Upper lobe of left lung (tissue), 6 donors: ENCODE measurements around the gene PDLIM4. TPM values are rescaled to one million over a fixed set of nuclear protein-coding genes. Genes with fewer than 3 reads are reported as not detected.

Experiments used
- ATAC-seq, 2 donors: fragments of 200-7000 bp; cut with Tn5 transposase; one replicate each; pipeline ENCODE4 v1.9.1; 2022; ENCODE audit warnings: mild to moderate bottlenecking in 2 of 2, moderate library complexity in 2 of 2; ENCODE audit not compliant: low FRiP score in 2 of 2
- DNase-seq, 2 donors: peaks; one replicate each; pipeline ENCODE4 v3.0.0-alpha.2; 2019 to 2020
- H3K27ac ChIP-seq, 4 donors: fragments of 200-600 bp; sonication (generic); one replicate each; pipeline ENCODE4 v1.5.1; 2016 to 2019
- H3K27me3 ChIP-seq, 4 donors: fragments of 200-600 bp; sonication (generic); one replicate each; pipeline ENCODE4 v1.5.1; 2017 to 2019
- H3K36me3 ChIP-seq, 4 donors: fragments of 200-600 bp; sonication (generic); one replicate each; pipeline ENCODE4 v1.5.1; 2016 to 2019
- H3K4me1 ChIP-seq, 4 donors: fragments of 200-600 bp; sonication (generic); one replicate each; pipeline ENCODE4 v1.5.1; 2018 to 2019
- H3K4me3 ChIP-seq, 4 donors: fragments of 200-600 bp; sonication (generic); one replicate each; pipeline ENCODE4 v1.5.1; 2017 to 2019; ENCODE audit warnings: mild to moderate bottlenecking in 2 of 4, moderate library complexity in 1 of 4
- H3K9me3 ChIP-seq, 4 donors: fragments of 200-600 bp; sonication (generic); one replicate each; pipeline ENCODE4 v1.5.1; 2018 to 2019
- CTCF ChIP-seq, 6 experiments: fragments of 450-650 bp in 4 of 6; fragments of 200-600 bp in 2 of 6; sonication (generic) in 2 of 6; IDR thresholded peaks; one replicate each; pipeline ENCODE4 v1.5.1; 2016 to 2019; ENCODE audit warnings: antibody characterized with exemption in 6 of 6
- EP300 ChIP-seq, 4 donors: sonication (generic); formaldehyde crosslinking; IDR thresholded peaks; one replicate each; pipeline ENCODE4 v1.5.1; 2017; ENCODE audit warnings: antibody characterized with exemption in 4 of 4, control low read depth in 2 of 4
- POLR2A ChIP-seq, 4 donors: fragments of 450-650 bp; IDR thresholded peaks; one replicate each; pipeline ENCODE4 v1.5.1; 2016 to 2017; ENCODE audit warnings: antibody characterized with exemption in 4 of 4, mild to moderate bottlenecking in 2 of 4
- POLR2AphosphoS5 ChIP-seq, 2 donors: sonication (generic); formaldehyde crosslinking; IDR thresholded peaks; one replicate each; pipeline ENCODE4 v1.5.1; 2017; ENCODE audit warnings: antibody characterized with exemption in 2 of 2
- WGBS, 2 donors: methylation state at CpG; one replicate each; pipeline ENCODE4 v1.1.5; 2017 to 2018; 5-methylcytosine and 5-hydroxymethylcytosine counted together
- total RNA-seq, 6 donors: library from RNA; depleted of rRNA in 4 of 6; stranded (reverse); fragments of >200 nt in 4 of 6; gene quantifications; one replicate each; pipeline versions ENCODE4 v1.1.0 to v1.2.1, GENCODE V29; 2016 to 2021
- donor health status: DM: no; HTN: no; CAD: no; lungs with moderate emphysema.
- donor health status: DM: no; HTN: yes; CAD: no; lungs with severe emphysema.

Gene PDLIM4
- total RNA-seq, 6 donors from 2014 or later = 3.3 to 14.2 (median 10.6) TPM

DNA sequence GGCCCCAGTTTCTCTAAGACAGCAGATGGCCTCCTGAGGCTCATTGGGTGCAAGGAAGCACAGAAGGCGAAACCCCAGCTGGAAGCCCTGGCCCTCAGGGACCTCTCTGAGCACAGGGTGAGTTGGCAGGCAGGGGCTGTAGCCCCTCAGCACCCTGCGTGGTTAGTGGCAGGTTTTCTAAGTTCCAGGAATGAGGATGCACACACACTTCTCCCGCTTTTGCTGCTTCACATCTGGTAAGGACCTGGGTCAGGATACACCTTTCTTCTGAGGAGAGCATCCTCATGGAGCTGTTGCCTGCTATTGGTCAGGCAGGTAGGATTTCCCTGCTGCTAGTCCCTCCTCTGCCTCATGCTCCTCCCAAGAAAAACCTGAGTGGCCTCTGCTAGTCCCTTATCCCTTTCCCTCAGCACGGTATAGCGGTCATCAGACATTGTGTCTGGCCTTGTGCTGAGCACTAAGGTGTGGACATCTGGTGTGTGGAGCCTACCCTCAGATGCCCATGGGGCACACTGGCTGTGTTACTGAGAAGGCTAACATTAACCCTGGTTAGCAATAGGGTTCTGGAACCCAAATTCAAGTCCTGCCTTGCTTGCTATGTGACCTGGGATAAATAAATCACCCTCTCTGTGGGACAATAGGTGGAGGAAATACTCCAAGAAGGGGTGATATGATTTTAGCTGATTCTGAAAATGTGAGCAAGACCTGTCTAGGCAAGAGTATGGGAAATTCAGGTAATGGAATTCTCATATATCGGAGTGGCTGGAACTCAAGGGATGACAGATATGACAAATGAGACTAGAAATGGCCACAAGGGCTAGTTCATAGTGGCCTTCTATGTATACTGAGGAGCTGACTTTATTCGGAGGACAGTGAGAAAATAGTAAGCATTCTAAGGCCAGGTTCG is 38.3 kb downstream of the PDLIM4 start:
- Histone ChIP-seq H3K4me3 (peak overlapping the region in 3 of 4 donors; percentile 53 to 66 (median 66)), H3K27ac (peak overlapping the region; percentile 74 to 97 (median 96)), H3K9me3 (no peaks in the 10 kb centered on the region), H3K4me1 (peaks cover 15 to 23% (median 18%) of the 10 kb centered on the region in 4 donors), H3K36me3 (no peaks in the 10 kb centered on the region), H3K27me3 (no peaks in the 10 kb centered on the region)
- 80 to 89% methylated on average over 5 to 8 of the region's 8 CpGs for WGBS, 2 donors
- TF ChIP-seq POLR2AphosphoS5 (IDR thresholded peaks at IDR 0.05) (no peak), EP300 (IDR thresholded peaks at IDR 0.05) (no peak), CTCF (IDR thresholded peaks at IDR 0.05) (no peak), POLR2A (IDR thresholded peaks at IDR 0.05) (no peak)
- ATAC-seq (no peak), DNase-seq (no peak)

DNA sequence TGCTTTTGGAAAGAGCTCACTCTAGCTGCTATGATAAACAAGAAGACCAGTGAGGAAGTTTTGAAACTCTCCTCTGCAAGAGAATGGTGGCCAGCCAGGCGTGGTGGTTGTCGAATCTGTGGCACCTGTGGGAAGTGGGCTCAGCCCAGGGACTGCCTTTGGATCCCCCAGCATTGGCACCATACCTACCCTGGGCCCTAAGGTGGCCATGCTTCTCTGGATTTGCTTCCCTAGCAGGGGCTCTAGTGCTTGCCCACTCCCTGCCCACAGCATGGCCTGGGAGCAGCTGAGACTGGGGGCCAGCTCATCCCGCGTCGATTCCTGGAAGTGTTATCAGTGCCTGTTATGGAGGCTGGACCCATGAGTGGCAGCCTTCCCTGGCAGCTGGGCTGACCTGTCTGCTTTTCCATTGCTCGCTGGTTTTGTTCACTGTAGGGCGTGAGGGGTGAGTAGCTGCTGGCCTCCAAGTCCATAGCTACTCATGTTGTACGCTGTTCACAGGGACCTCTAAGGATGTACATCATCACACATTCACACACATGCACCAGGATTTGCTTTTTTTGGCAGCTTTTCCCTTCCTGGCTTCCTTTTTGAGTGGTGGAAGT is 39.0 kb downstream of the PDLIM4 start:
- no peaks in the 10 kb centered on the region for H3K36me3 ChIP-seq

DNA sequence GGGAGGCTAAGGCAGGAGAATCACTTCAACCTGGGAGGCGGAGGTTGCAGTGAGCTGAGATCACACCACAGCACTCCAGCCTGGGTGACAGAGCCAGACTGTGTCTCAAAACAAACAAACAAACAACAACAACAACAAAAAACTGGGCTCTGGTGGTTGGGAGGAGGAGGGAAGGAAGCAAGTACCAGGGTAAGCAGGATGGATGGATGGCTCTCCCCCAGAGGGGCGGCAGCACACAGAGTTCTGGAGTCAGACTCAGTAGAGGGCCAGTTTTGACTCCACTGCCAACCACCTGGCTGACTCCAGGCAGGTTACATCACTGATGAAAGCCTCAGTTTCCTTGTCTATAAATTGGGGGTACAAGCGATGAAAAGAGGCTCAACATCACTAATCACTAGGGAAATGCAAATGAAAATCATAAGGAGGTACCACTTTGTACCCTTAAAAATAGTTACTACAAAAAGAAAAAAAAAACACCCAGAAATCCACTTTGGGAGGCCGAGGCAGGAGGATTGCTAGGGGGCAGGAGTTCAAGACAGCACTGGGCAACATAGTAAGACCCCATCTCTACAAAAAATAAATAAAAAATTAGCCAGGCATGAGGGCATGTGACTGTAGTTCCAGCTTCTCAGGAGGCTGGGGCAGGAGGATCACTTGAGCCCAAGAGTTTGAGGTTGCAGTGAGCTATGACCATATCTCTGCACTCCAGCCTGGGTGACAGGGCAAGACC is 39.9 kb downstream of the PDLIM4 start:
- Histone ChIP-seq H3K4me3 (no peak overlapping the region), H3K4me1 (peaks cover 17 to 23% (median 19%) of the 10 kb centered on the region in 4 donors), H3K27me3 (no peaks in the 10 kb centered on the region), H3K9me3 (no peaks in the 10 kb centered on the region), H3K36me3 (no peaks in the 10 kb centered on the region), H3K27ac (peak overlapping the region in 3 of 4 donors; percentile 94 to 97 (median 97))
- ATAC-seq (no peak), DNase-seq (no peak)
- WGBS, 2 donors = 95 to 97% methylated on average over 4 of the region's 4 CpGs
- TF ChIP-seq POLR2AphosphoS5 (IDR thresholded peaks at IDR 0.05) (no peak), POLR2A (IDR thresholded peaks at IDR 0.05) (no peak), CTCF (IDR thresholded peaks at IDR 0.05) (no peak), EP300 (IDR thresholded peaks at IDR 0.05) (no peak)

More for the DNA sequence above, 39.0 kb downstream of the PDLIM4 start:
- 81 to 83% methylated on average over 5 to 7 of the region's 8 CpGs for WGBS, 2 donors
- no peak for DNase-seq
- TF ChIP-seq EP300 (IDR thresholded peaks at IDR 0.05) (no peak), POLR2A (IDR thresholded peaks at IDR 0.05) (no peak), CTCF (IDR thresholded peaks at IDR 0.05) (no peak), POLR2AphosphoS5 (IDR thresholded peaks at IDR 0.05) (no peak)
- H3K27ac ChIP-seq = peak overlapping the region; percentile 74 to 97 (median 96)
- no peaks in the 10 kb centered on the region for H3K9me3 ChIP-seq
- peak overlapping the region in 1 of 4 donors; percentile 53 for H3K4me3 ChIP-seq
- H3K27me3 ChIP-seq = no peaks in the 10 kb centered on the region
- ATAC-seq = no peak
- peaks cover 15 to 23% (median 18%) of the 10 kb centered on the region in 4 donors for H3K4me1 ChIP-seq

DNA sequence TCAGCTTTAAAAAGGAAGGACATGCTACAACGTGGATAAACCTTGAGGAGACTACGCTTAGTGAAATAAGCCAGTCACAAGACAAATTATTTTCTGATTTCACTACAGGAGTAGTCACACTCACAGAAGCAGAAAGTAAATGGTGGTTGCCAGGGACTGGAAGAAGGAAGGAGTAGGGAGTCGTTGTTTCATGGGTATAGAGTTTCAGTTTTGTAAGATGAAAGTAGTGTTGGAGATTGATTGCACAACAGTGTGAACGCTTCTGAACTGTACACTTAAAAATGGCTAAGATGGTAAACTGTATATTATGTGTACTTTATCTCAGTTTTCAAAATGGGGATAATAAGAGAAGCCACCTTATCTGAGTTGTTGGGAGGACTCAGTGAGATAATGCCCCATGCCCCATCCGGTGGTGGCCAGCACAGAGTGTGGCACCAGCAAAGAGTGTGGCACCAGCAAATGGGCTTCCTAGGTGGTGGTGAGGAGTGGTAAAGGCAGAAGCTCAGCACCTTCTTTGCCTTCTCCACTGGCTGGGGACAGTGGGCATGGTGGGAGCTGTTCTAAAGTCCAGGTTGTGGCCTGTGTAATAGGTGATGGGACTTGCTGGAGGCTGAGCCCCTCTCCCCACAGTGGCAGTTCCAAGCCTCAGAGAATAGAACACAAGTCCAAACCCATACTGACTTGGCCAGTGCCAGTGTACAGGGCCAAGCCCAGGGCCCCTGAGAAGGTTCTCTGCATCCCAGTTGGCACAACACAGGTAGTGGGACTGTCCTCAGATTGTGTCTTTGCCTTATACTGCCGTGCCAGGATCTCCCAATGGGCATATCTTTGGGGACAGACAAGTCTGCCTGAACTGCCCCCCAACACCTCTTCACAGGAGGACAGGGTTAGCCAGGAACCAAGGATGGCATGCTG is 41.1 kb downstream of the PDLIM4 start:
- peak in 1 of 4 donors; percentile 27 for TF ChIP-seq POLR2A (IDR thresholded peaks at IDR 0.05)
- TF ChIP-seq CTCF (IDR thresholded peaks at IDR 0.05) = no peak
- H3K9me3 ChIP-seq = no peaks in the 10 kb centered on the region
- peaks cover 9 to 14% (median 11%) of the 10 kb centered on the region in 4 donors for H3K4me1 ChIP-seq
- DNase-seq = no peak
- WGBS, 2 donors = 55 to 63% methylated on average over 6 of the region's 6 CpGs
- peak overlapping the region in 2 of 4 donors; percentile 18 to 52 for H3K27ac ChIP-seq
- no peak for ATAC-seq
- no peak overlapping the region for H3K4me3 ChIP-seq
- H3K27me3 ChIP-seq = no peaks in the 10 kb centered on the region
- H3K36me3 ChIP-seq = no peaks in the 10 kb centered on the region
